Skeletal muscle satellite cell (primary cell): ENCODE measurements around the gene USP1.
A peak's percentile ranks its signal among the peaks of the same experiment; 100 is the strongest.

ENCODE experiments used
- H3K27me3 ChIP-seq: 2 replicates; pipeline ENCODE4 v1.7.0; 2013; ENCODE audit warnings: low read length; ENCODE audit not compliant: control insufficient read depth, insufficient read depth
- H3K36me3 ChIP-seq: 2 replicates; pipeline ENCODE4 v1.7.0; 2013; ENCODE audit warnings: mild to moderate bottlenecking, control low read depth, low read length; ENCODE audit not compliant: insufficient read depth
- H3K4me1 ChIP-seq: 2 replicates; pipeline ENCODE4 v1.7.0; 2013; ENCODE audit warnings: low read length; ENCODE audit not compliant: control insufficient read depth, insufficient read depth
- H3K4me2 ChIP-seq: 2 replicates; pipeline ENCODE4 v1.7.0; 2013; ENCODE audit warnings: mild to moderate bottlenecking, low read length
- H3K4me3 ChIP-seq: 2 replicates; pipeline ENCODE4 v1.7.0; 2013; ENCODE audit warnings: low read length
- H3K9ac ChIP-seq: 2 replicates; pipeline ENCODE4 v1.7.0; 2013; ENCODE audit warnings: mild to moderate bottlenecking, low read depth, low read length, moderate library complexity
- H3K9me3 ChIP-seq: replicated peaks from 2 replicates; pipeline ENCODE4 v1.7.0; 2013; ENCODE audit warnings: mild to moderate bottlenecking, control low read depth, low read length

USP1 gene

GRCh38 chr1:62429581-62429980 lies 7.3 kb upstream of the USP1 start:
- Histone ChIP-seq H3K27me3 (peaks cover 6% of the 10 kb centered on the region), H3K4me2 (no peak overlapping the region), H3K4me3 (no peak overlapping the region)

DNA sequence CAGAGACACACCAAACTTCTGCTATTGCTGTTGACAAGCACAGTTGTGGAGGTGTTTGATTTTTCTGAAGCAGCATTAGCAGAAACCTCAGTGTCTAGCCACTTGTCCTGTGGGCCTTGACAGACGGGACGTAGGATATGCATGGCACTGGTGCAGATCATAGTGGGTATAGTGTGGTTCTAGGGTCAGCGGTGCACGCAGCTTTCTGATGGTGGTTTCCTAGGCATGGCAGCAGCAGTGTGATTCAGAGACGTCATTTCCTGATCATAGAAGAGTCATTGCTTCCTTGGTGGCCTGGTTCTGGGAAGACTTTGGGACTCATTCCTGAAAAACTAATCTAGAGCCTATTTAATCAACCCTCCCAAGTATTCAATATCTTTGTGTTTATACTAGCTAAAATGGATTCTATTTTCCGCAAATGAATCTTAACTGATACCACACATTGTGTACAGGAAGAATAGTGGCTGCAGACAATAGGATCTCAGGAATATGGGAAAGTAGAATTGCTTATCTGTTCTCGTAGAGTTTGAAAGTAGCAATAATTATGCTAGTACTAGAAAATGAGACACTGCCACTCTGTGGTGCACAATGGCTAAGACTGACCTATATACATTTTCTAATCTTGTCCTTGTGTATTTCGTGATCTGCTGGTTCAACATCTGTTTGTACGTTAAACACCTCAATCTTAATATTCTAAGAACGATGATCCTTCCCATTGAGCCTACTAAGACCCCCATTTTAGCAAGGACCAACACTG lies 2.8 kb upstream of the USP1 start:
- Histone ChIP-seq H3K9me3 (no peaks in the 10 kb centered on the region), H3K36me3 (no peaks in the 10 kb centered on the region), H3K4me2 (no peak overlapping the region), H3K4me3 (no peak overlapping the region), H3K4me1 (peaks cover 14% of the 10 kb centered on the region), H3K27me3 (peaks cover 4% of the 10 kb centered on the region), H3K9ac (no peak overlapping the region)

More at GRCh38 chr1:62429581-62429980, 7.3 kb upstream of the USP1 start:
- no peaks in the 10 kb centered on the region for H3K9me3 ChIP-seq
- H3K36me3 ChIP-seq: no peaks in the 10 kb centered on the region
- H3K9ac ChIP-seq: no peak overlapping the region
- peaks cover 3% of the 10 kb centered on the region for H3K4me1 ChIP-seq

DNA sequence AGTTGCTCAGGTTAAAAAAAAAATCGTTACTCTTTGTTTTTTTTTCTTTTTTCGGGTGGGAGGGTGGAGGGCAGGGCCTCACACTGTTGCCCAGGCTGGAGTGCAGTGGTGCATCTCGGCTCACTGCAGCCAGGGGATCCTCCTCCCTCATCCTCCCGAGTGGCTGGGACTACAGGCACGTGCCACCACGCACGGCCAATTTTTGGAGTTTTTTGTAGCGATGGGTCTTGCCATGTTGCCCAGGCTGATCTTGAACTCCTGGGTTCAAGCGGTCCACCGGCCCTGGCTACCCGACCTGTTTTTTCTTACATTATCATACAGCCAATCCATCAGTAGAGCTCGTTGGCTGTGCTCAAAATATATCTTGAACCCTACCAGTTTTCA lies 2.2 kb upstream of the USP1 start:
- H3K9me3 ChIP-seq: no peaks in the 10 kb centered on the region
- H3K36me3 ChIP-seq: no peaks in the 10 kb centered on the region
- no peak overlapping the region for H3K9ac ChIP-seq
- H3K27me3 ChIP-seq: peaks cover 4% of the 10 kb centered on the region
- H3K4me2 ChIP-seq: no peak overlapping the region
- H3K4me1 ChIP-seq: peaks cover 14% of the 10 kb centered on the region
- no peak overlapping the region for H3K4me3 ChIP-seq

GRCh38 chr1:62435231-62436038 lies 1.4 kb upstream of the USP1 start:
- no peaks in the 10 kb centered on the region for H3K9me3 ChIP-seq
- H3K9ac ChIP-seq: peak overlapping the region; percentile 99
- H3K27me3 ChIP-seq: peaks cover 3% of the 10 kb centered on the region
- peak overlapping the region; percentile 88 for H3K4me2 ChIP-seq
- H3K36me3 ChIP-seq: no peaks in the 10 kb centered on the region
- H3K4me3 ChIP-seq: peak overlapping the region; percentile 90
- H3K4me1 ChIP-seq: peaks cover 14% of the 10 kb centered on the region

GRCh38 chr1:62436039-62436465 lies 797 bp upstream of the USP1 start:
- H3K36me3 ChIP-seq: no peaks in the 10 kb centered on the region
- H3K9me3 ChIP-seq: no peaks in the 10 kb centered on the region
- peak overlapping the region; percentile 99 for H3K9ac ChIP-seq
- H3K4me3 ChIP-seq: peak overlapping the region; percentile 90
- H3K4me2 ChIP-seq: peak overlapping the region; percentile 88
- H3K4me1 ChIP-seq: peaks cover 14% of the 10 kb centered on the region
- no peaks in the 10 kb centered on the region for H3K27me3 ChIP-seq

DNA sequence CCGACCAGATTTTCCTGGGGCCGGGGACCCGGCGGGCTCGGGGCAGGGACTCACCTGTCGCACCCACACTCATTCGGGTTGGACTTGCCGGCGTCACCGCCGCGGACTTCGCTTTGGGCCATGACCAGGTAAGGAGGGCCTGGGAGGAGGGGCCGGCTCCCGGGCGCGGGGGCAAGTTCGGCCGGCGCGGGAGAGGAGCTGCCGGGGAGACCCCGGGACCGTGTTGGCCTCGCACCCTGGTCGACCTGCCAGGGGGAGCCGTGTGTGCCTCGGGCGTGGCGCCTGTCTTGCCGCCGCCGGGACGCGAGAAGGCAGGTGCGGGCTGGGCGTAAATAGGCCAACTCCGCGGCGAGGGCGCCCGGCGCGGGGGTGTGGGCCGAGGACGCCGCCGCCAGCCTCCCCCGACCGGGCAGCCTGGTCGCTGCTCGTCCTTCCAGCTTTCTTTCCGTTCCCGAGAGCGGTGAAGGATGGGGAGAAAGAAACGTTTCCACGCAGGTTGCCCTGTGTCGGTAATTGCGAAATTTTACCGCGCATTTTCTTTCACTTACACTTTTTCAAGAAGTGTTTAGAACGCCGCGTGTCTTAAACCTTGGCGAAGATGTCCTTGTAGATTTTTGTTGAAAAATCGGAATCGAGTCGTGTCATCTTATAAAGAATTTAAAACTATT lies 558 bp downstream of the USP1 start:
- Histone ChIP-seq H3K4me1 (peaks cover 14% of the 10 kb centered on the region), H3K4me3 (peak overlapping the region; percentile 90), H3K9ac (peak overlapping the region; percentile 99), H3K27me3 (no peaks in the 10 kb centered on the region), H3K9me3 (no peaks in the 10 kb centered on the region), H3K36me3 (peaks cover 10% of the 10 kb centered on the region), H3K4me2 (peak overlapping the region; percentile 94)

- Histone ChIP-seq H3K27me3 (no peaks in the 10 kb centered on the region), H3K4me1 (peaks cover 14% of the 10 kb centered on the region), H3K4me3 (peak overlapping the region; percentile 90), H3K4me2 (peak overlapping the region; percentile 94), H3K9ac (peak overlapping the region; percentile 99), H3K9me3 (no peaks in the 10 kb centered on the region), H3K36me3 (peaks cover 17% of the 10 kb centered on the region)
Observed at GRCh38 chr1:62438163-62438562, 1.3 kb downstream of the USP1 start.

DNA sequence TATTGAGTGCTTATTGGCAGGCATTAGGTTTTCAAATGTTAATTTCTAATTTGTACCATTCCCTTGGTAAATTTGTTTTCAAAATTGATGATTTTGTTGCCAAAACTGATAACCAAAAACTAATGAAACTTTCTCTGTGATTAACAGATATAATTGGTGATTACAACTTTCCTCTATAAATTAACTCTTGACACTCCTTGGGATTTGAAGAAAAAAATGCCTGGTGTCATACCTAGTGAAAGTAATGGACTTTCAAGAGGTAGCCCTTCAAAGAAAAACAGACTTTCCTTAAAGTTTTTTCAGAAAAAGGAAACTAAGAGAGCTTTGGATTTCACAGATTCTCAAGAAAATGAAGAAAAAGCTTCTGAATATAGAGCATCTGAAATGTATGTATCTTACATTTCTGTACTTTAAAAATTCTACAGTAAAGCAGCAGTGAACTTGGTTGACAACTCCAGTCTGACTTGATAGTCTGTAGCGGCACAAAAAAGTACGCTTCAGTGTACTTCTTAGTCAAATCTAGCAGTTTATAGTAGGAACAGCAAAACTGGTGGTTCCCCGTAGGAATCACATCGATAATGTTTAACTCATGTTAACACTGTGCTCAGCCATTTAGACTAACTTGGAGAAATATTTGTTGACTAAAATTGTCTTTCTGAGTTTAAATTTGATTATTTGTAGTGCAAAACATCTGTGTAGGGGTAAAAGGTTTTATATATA lies 3.0 kb downstream of the USP1 start:
- Histone ChIP-seq H3K4me3 (no peak overlapping the region), H3K4me1 (peaks cover 14% of the 10 kb centered on the region), H3K9ac (no peak overlapping the region)

GRCh38 chr1:62444701-62445100 lies 7.9 kb downstream of the USP1 start:
- Histone ChIP-seq H3K9ac (no peak overlapping the region), H3K4me1 (no peaks in the 10 kb centered on the region), H3K27me3 (no peaks in the 10 kb centered on the region), H3K9me3 (no peaks in the 10 kb centered on the region), H3K36me3 (peaks cover 61% of the 10 kb centered on the region), H3K4me3 (no peak overlapping the region), H3K4me2 (no peak overlapping the region)

More for the DNA sequence above, 3.0 kb downstream of the USP1 start:
- H3K27me3 ChIP-seq: no peaks in the 10 kb centered on the region
- peak overlapping the region; percentile 40 for H3K4me2 ChIP-seq
- H3K9me3 ChIP-seq: no peaks in the 10 kb centered on the region
- peaks cover 26% of the 10 kb centered on the region for H3K36me3 ChIP-seq

DNA sequence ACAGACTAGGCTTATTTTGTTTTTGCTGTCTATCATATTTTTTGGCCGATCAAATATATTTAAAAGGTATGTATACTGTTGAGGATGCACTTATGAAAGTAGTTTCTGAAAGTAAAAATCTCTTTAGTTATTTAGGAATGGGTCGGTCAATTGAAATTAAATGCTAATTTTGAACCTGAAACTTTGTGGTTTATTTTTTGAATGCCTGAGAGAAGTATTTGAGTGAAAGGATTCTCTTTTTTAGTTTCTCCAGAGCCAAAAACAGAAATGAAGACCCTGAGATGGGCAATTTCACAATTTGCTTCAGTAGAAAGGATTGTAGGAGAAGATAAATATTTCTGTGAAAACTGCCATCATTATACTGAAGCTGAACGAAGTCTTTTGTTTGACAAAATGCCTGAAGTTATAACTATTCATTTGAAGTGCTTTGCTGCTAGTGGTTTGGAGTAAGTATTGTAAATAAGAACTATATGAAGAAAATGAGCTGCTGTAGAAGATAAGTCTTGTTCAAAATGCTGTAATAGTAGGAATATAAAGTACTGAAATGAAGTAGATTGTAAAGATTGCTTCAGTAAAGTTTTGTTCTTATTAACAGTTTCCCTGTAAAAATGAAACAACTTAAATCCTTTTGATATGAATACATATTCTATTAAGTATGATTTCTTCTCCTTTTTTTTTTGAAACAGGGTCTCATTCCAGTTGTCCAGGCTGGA lies 11.5 kb downstream of the USP1 start:
- Histone ChIP-seq H3K4me3 (no peak overlapping the region), H3K36me3 (peaks cover 65% of the 10 kb centered on the region), H3K4me1 (no peaks in the 10 kb centered on the region)

More for the DNA sequence above, 11.5 kb downstream of the USP1 start:
- H3K9me3 ChIP-seq: no peaks in the 10 kb centered on the region
- H3K9ac ChIP-seq: no peak overlapping the region
- H3K27me3 ChIP-seq: no peaks in the 10 kb centered on the region
- no peak overlapping the region for H3K4me2 ChIP-seq
